ENCODE data around the gene MYO10. TPM values are rescaled to one million over a fixed set of nuclear protein-coding genes. Genes with fewer than 3 reads are reported as not detected.

MYO10 gene
- total RNA-seq, 4 donors from 2014 or later = 5.6 to 11.0 (median 6.4) TPM

DNA sequence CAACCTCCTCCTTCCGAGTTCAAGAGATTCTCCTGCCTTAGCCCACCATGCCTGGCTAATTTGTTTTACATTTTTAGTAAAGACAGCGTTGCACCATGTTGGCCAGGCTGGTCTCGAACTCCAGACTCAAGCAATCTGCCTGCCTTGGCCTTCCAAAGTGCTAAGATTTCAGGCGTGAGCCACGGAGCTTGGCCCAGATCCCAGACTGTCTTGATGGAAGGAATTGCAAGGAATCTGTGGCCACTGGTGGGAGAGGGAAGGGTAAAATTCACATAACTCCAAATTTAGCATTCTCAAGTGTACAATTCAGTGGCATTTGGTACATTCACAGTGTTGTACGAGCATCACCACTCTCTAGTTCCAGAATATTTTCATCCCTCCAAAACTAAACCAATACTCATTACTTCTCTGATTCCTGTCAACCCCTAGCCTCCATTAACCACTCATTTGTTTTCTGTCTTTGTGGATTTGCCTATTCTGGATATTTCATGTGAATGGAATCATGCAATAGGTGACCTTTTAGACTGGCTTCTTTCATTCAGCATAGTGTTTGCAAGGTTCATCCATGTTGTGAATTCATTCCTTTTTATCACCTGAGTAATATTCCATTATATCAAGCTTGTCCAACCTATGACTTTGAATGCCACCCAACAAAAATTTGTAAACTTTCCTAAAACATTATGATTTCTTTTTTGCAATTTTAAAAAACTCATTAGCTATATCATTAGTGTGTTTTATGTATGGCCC, 8.9 kb upstream of the MYO10 start:
- ATAC-seq = no peak
- H3K36me3 ChIP-seq = no peaks in the 10 kb centered on the region
- H3K27ac ChIP-seq = no peak overlapping the region
- no peak overlapping the region for H3K4me3 ChIP-seq
- no peaks in the 10 kb centered on the region for H3K27me3 ChIP-seq
- WGBS, 2 donors (ENCODE audit: low coverage in 1 of 2) = 79% methylated on average over 2 of the region's 6 CpGs; no CpG with 5 or more reads in 1 of the 2 donors
- H3K4me1 ChIP-seq = no peaks in the 10 kb centered on the region
- peaks cover 0 to 14% (median 0%) of the 10 kb centered on the region in 3 donors for H3K9me3 ChIP-seq
- TF ChIP-seq POLR2AphosphoS5 (IDR thresholded peaks at IDR 0.05) = no peak
- TF ChIP-seq, protein P1, sequence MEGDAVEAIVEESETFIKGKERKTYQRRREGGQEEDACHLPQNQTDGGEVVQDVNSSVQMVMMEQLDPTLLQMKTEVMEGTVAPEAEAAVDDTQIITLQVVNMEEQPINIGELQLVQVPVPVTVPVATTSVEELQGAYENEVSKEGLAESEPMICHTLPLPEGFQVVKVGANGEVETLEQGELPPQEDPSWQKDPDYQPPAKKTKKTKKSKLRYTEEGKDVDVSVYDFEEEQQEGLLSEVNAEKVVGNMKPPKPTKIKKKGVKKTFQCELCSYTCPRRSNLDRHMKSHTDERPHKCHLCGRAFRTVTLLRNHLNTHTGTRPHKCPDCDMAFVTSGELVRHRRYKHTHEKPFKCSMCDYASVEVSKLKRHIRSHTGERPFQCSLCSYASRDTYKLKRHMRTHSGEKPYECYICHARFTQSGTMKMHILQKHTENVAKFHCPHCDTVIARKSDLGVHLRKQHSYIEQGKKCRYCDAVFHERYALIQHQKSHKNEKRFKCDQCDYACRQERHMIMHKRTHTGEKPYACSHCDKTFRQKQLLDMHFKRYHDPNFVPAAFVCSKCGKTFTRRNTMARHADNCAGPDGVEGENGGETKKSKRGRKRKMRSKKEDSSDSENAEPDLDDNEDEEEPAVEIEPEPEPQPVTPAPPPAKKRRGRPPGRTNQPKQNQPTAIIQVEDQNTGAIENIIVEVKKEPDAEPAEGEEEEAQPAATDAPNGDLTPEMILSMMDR (IDR thresholded peaks at IDR 0.05) = no peak
- no peak for TF ChIP-seq EP300 (IDR thresholded peaks at IDR 0.05)
- TF ChIP-seq POLR2A (IDR thresholded peaks at IDR 0.05) = no peak

DNA sequence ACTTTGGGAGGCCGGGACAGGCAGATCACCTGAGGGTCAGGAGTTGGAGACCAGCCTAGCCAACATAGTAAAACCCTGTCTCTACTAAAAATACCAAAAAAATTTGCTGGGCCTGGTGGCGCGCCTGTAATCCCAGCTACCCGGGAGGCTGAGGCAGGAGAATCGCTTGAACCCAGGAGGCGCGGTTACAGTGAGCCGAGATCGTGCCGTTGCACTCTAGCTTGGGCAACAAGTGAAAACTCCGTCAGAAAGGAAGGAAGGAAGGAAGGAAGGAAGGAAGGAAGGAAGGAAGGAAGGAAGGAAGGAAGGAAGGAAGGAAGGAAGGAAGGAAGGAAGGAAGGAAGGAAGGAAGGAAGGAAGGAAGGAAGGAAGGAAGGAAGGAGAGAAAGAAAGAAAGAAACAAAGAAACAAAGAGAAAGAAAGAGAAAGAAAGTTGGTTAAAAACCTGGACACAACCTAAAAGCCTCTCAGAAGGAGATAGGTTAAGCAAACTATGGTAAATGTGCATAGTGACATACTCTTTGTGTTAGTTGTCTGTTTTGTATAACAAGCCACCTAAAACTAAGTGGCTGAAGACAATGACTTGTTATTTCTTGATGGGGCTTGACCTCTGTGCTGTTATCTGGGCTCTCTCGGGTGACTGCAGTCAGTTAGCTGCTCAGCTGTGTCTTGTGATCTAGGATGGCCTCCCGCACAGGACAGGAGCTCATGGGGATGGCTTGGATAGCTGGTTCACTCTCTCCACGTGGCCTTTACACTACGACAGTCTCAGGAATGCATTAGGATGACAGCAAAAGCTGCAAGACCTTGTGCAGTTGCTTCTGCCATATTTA, 8.0 kb upstream of the MYO10 start:
- Histone ChIP-seq H3K9me3 (peaks cover 0 to 14% (median 0%) of the 10 kb centered on the region in 3 donors), H3K36me3 (no peaks in the 10 kb centered on the region), H3K4me3 (no peak overlapping the region), H3K27ac (no peak overlapping the region), H3K4me1 (no peaks in the 10 kb centered on the region), H3K27me3 (no peaks in the 10 kb centered on the region)
- WGBS, 2 donors (ENCODE audit: low coverage in 1 of 2) = 49 to 60% methylated on average over 1 to 5 of the region's 15 CpGs
- ATAC-seq = no peak
- TF ChIP-seq POLR2AphosphoS5 (IDR thresholded peaks at IDR 0.05) (no peak), POLR2A (IDR thresholded peaks at IDR 0.05) (no peak), EP300 (IDR thresholded peaks at IDR 0.05) (no peak)
- TF ChIP-seq, protein P1 (IDR thresholded peaks at IDR 0.05) = no peak

DNA sequence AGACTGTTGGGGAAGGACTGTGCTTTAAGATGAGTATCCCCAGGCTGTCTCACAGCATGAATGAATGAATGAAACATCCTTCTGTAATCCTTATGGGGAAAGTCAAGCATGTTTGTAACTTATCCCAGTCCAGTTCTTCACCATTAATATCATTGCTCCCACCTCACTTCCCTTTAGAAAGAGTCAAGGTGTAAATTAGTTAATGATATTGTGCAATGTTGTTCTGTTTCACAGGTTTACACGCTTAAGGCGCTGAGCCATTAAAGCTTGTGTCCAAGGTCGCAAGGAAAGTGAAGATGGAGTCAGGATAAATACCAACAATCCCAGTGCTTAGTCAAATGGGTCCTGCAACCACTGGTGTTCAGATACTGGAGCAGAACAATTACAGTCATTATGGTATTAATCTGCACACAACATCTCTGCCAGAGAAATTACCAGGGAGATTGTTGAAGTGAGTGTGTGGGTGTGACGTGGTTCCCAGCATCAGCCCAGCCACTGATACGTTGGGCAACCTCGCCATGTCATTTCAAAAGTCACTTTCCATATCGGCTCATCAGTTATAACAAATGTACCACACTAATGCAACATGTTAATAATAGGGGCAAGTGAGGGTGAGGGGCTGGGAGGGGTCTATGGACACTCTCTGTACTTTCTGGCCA, 1.5 kb upstream of the MYO10 start:
- H3K4me3 ChIP-seq = no peak overlapping the region
- 63 to 77% methylated on average over 6 to 7 of the region's 7 CpGs for WGBS, 2 donors (ENCODE audit: low coverage in 1 of 2)
- H3K27ac ChIP-seq = no peak overlapping the region
- TF ChIP-seq, protein P1 (IDR thresholded peaks at IDR 0.05) = no peak
- no peak for TF ChIP-seq EP300 (IDR thresholded peaks at IDR 0.05)
- no peak for TF ChIP-seq POLR2AphosphoS5 (IDR thresholded peaks at IDR 0.05)
- no peak for TF ChIP-seq POLR2A (IDR thresholded peaks at IDR 0.05)
- H3K27me3 ChIP-seq = peaks cover 55% of the 10 kb centered on the region
- no peak for ATAC-seq
- H3K4me1 ChIP-seq = peaks cover 0 to 33% (median 0%) of the 10 kb centered on the region in 3 donors
- H3K9me3 ChIP-seq = no peaks in the 10 kb centered on the region
- no peaks in the 10 kb centered on the region for H3K36me3 ChIP-seq

DNA sequence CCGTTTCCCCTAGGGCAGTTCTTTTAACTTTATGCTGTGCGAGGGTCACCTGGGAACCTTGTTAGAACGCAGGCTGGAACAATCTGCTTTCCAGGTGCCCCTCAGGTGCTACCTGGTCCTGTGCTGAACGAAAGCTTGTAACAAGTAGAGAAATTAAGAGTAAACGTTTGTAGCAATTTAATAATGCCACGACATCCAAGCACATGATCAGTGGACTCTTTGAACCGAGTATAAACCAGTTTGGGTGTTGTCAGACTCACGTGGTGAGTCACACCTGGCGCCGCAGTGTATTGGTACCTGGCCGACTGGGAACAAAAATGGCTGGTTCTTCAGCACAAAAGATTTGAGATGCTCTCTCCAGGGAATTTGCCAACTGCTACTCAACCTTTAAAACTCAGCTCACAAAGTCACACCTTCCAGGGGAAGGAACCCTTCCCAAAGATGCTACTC, 926 bp upstream of the MYO10 start:
- Histone ChIP-seq H3K36me3 (no peaks in the 10 kb centered on the region), H3K9me3 (no peaks in the 10 kb centered on the region), H3K27ac (peak overlapping the region in 2 of 4 donors; percentile 64 to 68), H3K27me3 (peaks cover 61% of the 10 kb centered on the region), H3K4me3 (peak overlapping the region in 1 of 2 donors; percentile 74), H3K4me1 (peaks cover 0 to 33% (median 0%) of the 10 kb centered on the region in 3 donors)
- TF ChIP-seq, protein P1 (IDR thresholded peaks at IDR 0.05) = no peak
- TF ChIP-seq POLR2AphosphoS5 (IDR thresholded peaks at IDR 0.05) (no peak), POLR2A (IDR thresholded peaks at IDR 0.05) (no peak), EP300 (IDR thresholded peaks at IDR 0.05) (no peak)
- ATAC-seq = no peak
- WGBS, 2 donors (ENCODE audit: low coverage in 1 of 2) = 5 to 10% methylated on average over 3 to 4 of the region's 11 CpGs
